GM19240 (cell line): ENCODE data around the gene CSF1.
"Not testable (repeated sequence)": the region's sequence is repeated elsewhere in the genome, so short reads cannot be mapped to it uniquely, and the experiment has no call there.

Source experiments
- DNase-seq: peaks from one replicate; pipeline ENCODE4 v3.0.0; 2011; ENCODE audit warnings: low spot score; ENCODE audit not compliant: insufficient read length

The CSF1 gene

GRCh38 chr1:109919303-109919702 lies 8.7 kb downstream of the CSF1 start:
- no peak for DNase-seq

GRCh38 chr1:109920391-109920790 lies 9.7 kb downstream of the CSF1 start:
- not testable (repeated sequence) for DNase-seq

- no peak for DNase-seq
These were observed 11.7 kb downstream of the CSF1 start for GRCh38 chr1:109922326-109922725.

- DNase-seq = no peak
These were observed 12.7 kb downstream of the CSF1 start for GRCh38 chr1:109923131-109923945.

- no peak for DNase-seq
These were observed 13.3 kb downstream of the CSF1 start for GRCh38 chr1:109923946-109924275.

- DNase-seq = no peak
These were observed 13.7 kb downstream of the CSF1 start for GRCh38 chr1:109924316-109924715.

GRCh38 chr1:109925159-109925990 lies 14.7 kb downstream of the CSF1 start:
- no peak for DNase-seq

GRCh38 chr1:109926662-109927300 lies 16.1 kb downstream of the CSF1 start:
- no peak for DNase-seq

GRCh38 chr1:109927356-109927755 lies 16.7 kb downstream of the CSF1 start:
- no peak for DNase-seq

- no peak for DNase-seq
These were observed 17.3 kb downstream of the CSF1 start for GRCh38 chr1:109927911-109928321.

- no peak for DNase-seq
These were observed 18.0 kb downstream of the CSF1 start for GRCh38 chr1:109928591-109929111.

GRCh38 chr1:109929170-109929569 lies 18.5 kb downstream of the CSF1 start:
- no peak for DNase-seq

- DNase-seq = no peak
These were observed 19.1 kb downstream of the CSF1 start for GRCh38 chr1:109929588-109930251.

- DNase-seq = no peak
These were observed 19.8 kb downstream of the CSF1 start for GRCh38 chr1:109930252-109930993.

- no peak for DNase-seq
These were observed 20.6 kb downstream of the CSF1 start for GRCh38 chr1:109931189-109931731.

- no peak for DNase-seq
These were observed 21.4 kb downstream of the CSF1 start for GRCh38 chr1:109931911-109932636.

GRCh38 chr1:109932679-109933078 lies 22.0 kb downstream of the CSF1 start:
- no peak for DNase-seq

- no peak for DNase-seq
These were observed 23.4 kb downstream of the CSF1 start for GRCh38 chr1:109933856-109934711.

GRCh38 chr1:109935451-109935900 lies 24.8 kb downstream of the CSF1 start:
- no peak for DNase-seq
